Ishikawa (cell line): ENCODE data around the gene TMEM115.

ENCODE experiments used
- EGR1 ChIP-seq: IDR thresholded peaks from 2 replicates; pipeline ENCODE4 v1.6.1; 2012
- EP300 ChIP-seq: IDR thresholded peaks from 2 replicates; pipeline ENCODE4 v1.6.1; 2012; ENCODE audit warnings: borderline replicate concordance
- NFIC ChIP-seq: IDR thresholded peaks from 2 replicates; pipeline ENCODE4 v1.6.1; 2012
- RAD21 ChIP-seq: IDR thresholded peaks from 2 replicates; pipeline ENCODE4 v1.6.1; 2012; ENCODE audit warnings: low read depth
- TAF1 ChIP-seq: IDR thresholded peaks from 2 replicates; pipeline ENCODE4 v1.6.1; 2012; ENCODE audit warnings: low read depth, mild to moderate bottlenecking
- TCF12 ChIP-seq: IDR thresholded peaks from 2 replicates; pipeline ENCODE4 v1.6.1; 2012; ENCODE audit warnings: low read depth
- TF ChIP-seq, protein P1 (sequence below): IDR thresholded peaks from 2 replicates; pipeline ENCODE4 v1.6.1; 2012

DNA sequence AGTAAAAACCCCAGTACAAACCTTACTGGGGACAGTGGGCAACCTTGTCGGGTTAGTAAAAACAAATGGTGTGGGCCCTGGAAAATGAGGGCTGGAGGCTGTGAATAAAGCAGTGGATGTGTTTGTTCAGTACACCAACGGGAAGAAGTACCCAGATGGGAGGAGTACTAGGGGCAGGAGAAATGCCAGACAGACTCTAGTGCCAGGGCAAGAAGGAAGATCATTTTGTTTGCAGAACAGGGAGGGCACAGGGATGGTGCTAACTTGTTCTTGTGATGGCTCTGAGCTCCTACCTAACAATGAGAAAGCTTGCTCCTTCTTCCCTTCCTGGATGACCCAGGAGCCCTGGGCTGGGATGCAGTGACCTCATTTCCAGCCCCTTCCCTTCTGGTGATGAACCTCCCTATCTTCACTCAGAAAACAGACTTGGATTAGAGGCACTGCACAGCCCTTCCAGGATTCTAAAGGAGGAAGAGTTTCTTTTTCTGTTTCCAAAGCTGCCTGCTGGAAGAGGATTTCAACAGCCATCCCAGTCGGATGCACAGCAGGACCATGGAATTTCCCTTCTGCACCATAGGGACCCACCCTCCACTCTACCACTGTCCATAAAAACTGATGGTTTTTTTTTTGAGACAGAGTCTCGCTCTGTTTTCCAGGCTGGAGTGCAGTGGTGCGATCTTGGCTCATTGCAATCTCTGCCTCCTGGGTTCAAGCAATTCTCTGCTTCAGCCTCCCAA lies 24.8 kb downstream of the TMEM115 start:
- TF ChIP-seq, protein P1, sequence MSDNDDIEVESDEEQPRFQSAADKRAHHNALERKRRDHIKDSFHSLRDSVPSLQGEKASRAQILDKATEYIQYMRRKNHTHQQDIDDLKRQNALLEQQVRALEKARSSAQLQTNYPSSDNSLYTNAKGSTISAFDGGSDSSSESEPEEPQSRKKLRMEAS: no peak
- TF ChIP-seq NFIC: no peak
- no peak for TF ChIP-seq TCF12
- no peak for TF ChIP-seq EP300
- no peak for TF ChIP-seq EGR1
- TF ChIP-seq RAD21: no peak
- no peak for TF ChIP-seq TAF1
